GM21576 (cell line): Measurements from ENCODE around the gene MBD3L3.
"Not testable (repeated sequence)": the region's sequence is repeated elsewhere in the genome, so short reads cannot be mapped to it uniquely, and the experiment has no call there.

Experiments used
- ATAC-seq: cut with Tn5 transposase; IDR thresholded peaks from one replicate; pipeline ENCODE4 v1.9.1; 2021; ENCODE audit warnings: mild to moderate bottlenecking, moderate library complexity; ENCODE audit not compliant: unreplicated experiment

The MBD3L3 gene

DNA sequence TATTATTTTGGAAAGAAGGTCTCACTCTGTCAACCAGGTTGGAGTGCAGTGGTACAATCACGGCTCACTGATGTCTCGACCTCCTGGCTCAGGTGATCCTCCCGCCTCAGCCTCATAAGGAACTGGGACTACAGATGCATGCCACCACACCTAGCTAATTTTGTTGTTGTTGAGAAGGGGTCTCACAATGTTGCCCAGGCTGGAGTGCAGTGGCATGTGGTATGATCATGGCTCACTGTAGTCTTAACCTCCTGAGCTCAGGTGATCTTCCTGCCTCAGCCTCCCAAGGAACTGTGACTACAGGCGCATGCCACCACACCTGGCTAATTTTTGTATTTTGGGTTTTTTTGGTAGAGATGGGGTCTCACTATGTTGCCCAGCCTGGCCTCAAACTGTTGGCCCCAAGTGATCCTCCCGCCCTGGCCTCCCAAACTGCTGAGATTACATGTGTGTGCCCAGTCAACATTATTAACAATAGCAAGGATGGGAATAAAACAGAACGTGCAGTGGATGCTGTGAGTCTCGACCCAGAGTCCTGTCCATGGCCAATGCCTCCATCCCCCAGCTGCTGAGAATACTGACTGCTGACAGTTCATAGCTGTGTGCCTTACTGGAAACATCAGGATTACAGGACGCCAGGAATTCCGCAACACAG is 5.4 kb upstream of the MBD3L3 start:
- ATAC-seq = no peak

GRCh38 chr19:7063339-7063738 is 4.9 kb upstream of the MBD3L3 start:
- ATAC-seq = no peak

GRCh38 chr19:7059977-7060376 is 1.5 kb upstream of the MBD3L3 start:
- ATAC-seq = not testable (repeated sequence)

DNA sequence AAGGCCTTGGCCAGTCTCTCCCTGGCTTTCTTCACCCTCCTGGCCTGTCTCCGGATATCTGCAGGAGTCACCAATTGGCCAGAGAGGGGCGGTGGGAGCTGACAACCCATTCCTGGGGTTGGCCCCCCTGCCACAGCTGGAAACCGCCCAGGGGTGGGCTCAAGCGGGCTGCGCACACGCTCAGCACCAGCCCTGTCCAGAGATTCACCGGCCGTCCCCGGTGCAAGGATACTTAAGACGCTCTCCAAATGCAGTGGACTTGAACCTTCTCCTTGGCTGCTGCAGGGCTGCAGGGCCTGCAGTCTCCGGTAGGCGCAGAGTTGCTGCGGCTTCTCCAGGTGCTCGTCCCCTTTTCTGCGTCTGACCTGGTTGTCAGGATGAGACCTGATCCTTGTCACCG is 2.1 kb downstream of the MBD3L3 start:
- not testable (repeated sequence) for ATAC-seq

GRCh38 chr19:7055679-7056078 is 2.8 kb downstream of the MBD3L3 start:
- not testable (repeated sequence) for ATAC-seq

- not testable (repeated sequence) for ATAC-seq
Measured at GRCh38 chr19:7054635-7055368, 3.7 kb downstream of the MBD3L3 start.

DNA sequence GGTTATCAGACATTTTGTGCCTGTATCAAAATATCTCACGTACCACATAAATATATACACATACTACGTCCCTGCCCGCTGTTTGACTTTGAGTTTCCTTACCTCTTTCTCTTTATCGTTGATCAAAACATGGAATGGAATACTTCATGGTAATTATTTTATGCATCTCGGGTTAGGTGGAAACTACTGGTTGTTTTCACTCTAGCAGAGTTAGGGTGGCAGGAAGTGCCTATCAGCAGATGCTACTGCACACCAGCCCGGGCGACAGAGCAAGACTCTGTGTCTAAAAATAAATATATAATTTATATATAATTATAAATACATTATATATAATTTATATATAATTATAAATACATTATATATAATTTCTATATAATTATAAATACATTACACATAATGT is 5.6 kb downstream of the MBD3L3 start:
- not testable (repeated sequence) for ATAC-seq

GRCh38 chr19:7051421-7051820 is 7.1 kb downstream of the MBD3L3 start:
- ATAC-seq = not testable (repeated sequence)

DNA sequence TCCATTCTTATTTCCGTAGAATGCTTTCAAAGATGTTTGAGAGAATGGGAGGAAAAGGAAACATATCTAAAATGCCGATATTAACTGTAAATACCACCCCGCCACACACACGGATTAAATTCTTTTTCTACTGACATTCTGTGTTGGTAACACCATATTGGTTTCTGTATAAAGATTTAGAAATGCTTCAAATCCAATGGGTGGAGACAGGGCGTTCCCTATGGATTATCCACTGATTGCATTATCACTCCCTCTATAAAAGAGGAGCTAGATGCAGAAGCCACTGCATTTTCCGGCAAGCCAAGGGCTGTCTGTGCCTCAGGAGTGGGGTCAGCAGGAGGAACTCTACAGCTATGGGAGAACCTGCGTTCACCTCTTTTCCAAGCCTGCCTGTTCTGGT is 9.5 kb downstream of the MBD3L3 start, which contains the start of gene MBD3L2:
MBD3L2 (plus strand) TSS at position 301 of the 400 bp plus-strand sequence; CDS start at position 354, 53 bp downstream.
- ATAC-seq = not testable (repeated sequence)

DNA sequence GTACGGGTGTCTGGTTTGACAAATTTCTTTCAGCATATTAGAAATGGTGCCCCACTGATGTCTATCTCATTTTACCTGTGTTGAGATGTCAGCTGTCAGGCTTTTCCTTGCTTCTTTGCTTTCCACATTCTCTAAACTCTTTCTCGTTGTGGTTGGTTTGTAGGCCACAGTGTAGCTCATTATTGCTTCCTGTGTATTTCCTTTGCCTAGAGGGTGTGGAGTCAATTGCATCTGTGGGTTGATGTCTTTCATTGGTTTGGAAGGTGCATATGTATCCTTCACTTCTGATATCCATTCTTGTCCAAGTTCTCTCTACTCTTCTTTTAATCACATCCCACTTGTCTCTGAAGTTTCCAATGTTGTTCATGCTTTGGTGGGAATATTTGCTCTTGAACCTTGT is 16.9 kb downstream of the MBD3L3 start:
- not testable (repeated sequence) for ATAC-seq

GRCh38 chr19:7040079-7040478 is 18.4 kb downstream of the MBD3L3 start, which contains the start of gene MBD3L4:
MBD3L4 (minus strand) TSS chr19:7040179; CDS start chr19:7040144, 35 bp downstream.
- not testable (repeated sequence) for ATAC-seq

DNA sequence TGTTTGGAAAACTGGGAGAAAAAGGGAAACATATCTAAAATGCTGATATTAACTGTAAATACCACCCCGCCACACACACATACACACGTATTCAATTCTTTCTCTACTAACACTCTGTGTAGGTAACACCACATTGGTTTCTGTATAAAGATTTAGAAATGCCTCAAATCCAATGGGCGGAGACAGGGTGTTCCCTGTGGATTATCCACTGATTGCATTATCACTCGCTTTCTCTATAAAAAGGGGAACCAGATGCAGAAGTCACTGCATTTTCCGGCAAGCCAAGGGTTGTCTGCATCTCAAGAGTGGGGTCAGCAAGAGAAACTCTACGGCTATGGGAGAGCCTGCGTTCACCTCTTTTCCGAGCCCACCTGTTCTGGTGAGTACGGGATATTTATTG is 28.2 kb downstream of the MBD3L3 start, which contains the start of gene MBD3L5:
MBD3L5 (plus strand) TSS at position 301 of the 400 bp plus-strand sequence; CDS start at position 335, 34 bp downstream.
- ATAC-seq = not testable (repeated sequence)

- not testable (repeated sequence) for ATAC-seq
Measured at GRCh38 chr19:7028790-7029189, 29.7 kb downstream of the MBD3L3 start.

GRCh38 chr19:7021331-7021730 is 37.1 kb downstream of the MBD3L3 start, which contains the start of gene MBD3L2B:
MBD3L2B (minus strand) TSS chr19:7021431; CDS start chr19:7021397, 34 bp downstream.
- ATAC-seq = not testable (repeated sequence)

GRCh38 chr19:7018828-7019227 is 39.6 kb downstream of the MBD3L3 start:
- ATAC-seq = no peak

GRCh38 chr19:7013678-7014077 is 44.8 kb downstream of the MBD3L3 start:
- ATAC-seq = no peak

- no peak for ATAC-seq
Measured at GRCh38 chr19:7010722-7011593, 47.5 kb downstream of the MBD3L3 start.

DNA sequence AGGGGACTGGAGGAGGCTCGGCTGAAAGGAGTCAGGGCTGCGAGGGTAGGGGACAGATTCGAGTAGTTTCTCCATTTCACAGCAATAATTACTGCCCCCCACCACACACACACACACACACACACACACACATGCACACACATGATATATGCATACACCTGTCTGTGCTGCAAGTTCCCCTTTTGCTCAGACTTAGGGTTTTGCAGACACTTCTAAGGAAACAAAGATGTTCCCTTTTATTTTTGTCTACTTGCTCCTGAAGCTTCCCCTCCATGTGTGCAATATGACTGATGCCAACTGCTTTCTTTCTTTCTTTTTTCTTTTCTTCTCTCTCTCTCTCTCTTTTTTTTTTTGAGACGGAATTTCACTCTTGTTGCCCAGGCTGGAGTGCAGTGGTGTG is 50.6 kb downstream of the MBD3L3 start:
- ATAC-seq = no peak
